SJCRH30 (cell line): ENCODE results near the gene PFKP. TPM values are rescaled to one million over a fixed set of nuclear protein-coding genes. Genes with fewer than 3 reads are reported as not detected.
A peak's percentile ranks its signal among the peaks of the same experiment; 100 is the strongest.
"Not testable (repeated sequence)": the region's sequence is repeated elsewhere in the genome, so short reads cannot be mapped to it uniquely, and the experiment has no call there.

Experiments used
- DNase-seq, 2 experiments: peaks; one replicate each; pipeline ENCODE4 v3.0.0-alpha.2; 2015 to 2020
- H3K27ac ChIP-seq: fragments of 250-450 bp; sonication (Bioruptor Pico); 2 replicates; pipeline ENCODE4 v1.5.1; 2020; ENCODE audit warnings: mild to moderate bottlenecking, moderate library complexity
- H3K27me3 ChIP-seq: fragments of 250-450 bp; sonication (Bioruptor Pico); 2 replicates; pipeline ENCODE4 v1.5.1; 2020; ENCODE audit warnings: mild to moderate bottlenecking, moderate library complexity
- H3K36me3 ChIP-seq: fragments of 250-450 bp; sonication (Bioruptor Pico); 2 replicates; pipeline ENCODE4 v1.5.1; 2020; ENCODE audit warnings: mild to moderate bottlenecking, moderate library complexity
- H3K4me1 ChIP-seq: fragments of 250-450 bp; sonication (Bioruptor Pico); 2 replicates; pipeline ENCODE4 v1.5.1; 2020; ENCODE audit warnings: mild to moderate bottlenecking, moderate library complexity
- H3K4me3 ChIP-seq: fragments of 250-450 bp; sonication (Bioruptor Pico); 2 replicates; pipeline ENCODE4 v1.5.1; 2020; ENCODE audit warnings: mild to moderate bottlenecking, moderate library complexity
- H3K9me3 ChIP-seq: fragments of 250-450 bp; sonication (Bioruptor Pico); replicated peaks from 2 replicates; pipeline ENCODE4 v1.5.1; 2020; ENCODE audit warnings: mild to moderate bottlenecking, moderate library complexity
- total RNA-seq: library from RNA; depleted of rRNA; stranded (reverse); fragments of >200 nt; shearing (Covaris generic); gene quantifications from 2 replicates; pipeline ENCODE4 v1.2.3, GENCODE V29; 2014

Gene PFKP
- total RNA-seq, 1 experiment from 2014 or later, result 37.6 TPM

DNA sequence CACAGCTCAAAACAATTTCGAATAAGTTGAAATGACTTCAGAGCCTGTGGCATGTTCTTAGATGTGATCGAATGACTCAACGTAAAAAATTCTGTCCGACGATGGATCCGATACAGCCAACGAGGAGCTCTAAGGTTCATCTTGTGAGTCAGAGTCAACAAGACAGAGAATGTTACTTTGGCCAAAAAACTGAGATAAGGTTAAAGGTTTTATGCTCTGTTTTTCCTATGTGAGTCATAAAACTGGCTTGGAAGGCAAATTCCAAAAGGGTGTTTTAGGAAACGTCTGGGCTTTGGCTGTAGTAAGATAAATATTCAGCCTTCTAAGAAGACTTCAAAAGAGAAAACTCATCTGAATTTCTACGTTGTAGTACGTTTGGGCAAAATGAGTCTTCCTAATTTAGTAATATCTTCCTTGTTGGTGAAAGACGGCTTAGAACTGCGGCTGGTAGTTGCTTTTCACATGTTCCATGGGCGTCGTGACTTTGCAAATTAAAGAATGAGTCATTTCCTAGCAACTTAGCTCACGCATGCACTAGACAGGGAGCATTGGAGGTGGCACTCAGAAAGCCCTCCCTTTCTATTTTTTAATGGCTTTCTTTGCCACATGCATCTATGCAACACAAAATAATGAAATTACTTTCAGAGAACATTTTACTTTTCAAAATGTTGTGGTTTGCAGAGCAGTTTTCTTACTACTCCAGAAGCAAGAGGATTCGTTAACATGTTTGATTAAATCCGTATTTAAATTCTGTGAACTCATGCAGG is 28.2 kb downstream of the PFKP start:
- no peaks in the 10 kb centered on the region for H3K9me3 ChIP-seq
- H3K36me3 ChIP-seq, result no peaks in the 10 kb centered on the region
- H3K4me1 ChIP-seq, result no peaks in the 10 kb centered on the region
- no peak for DNase-seq
- no peak overlapping the region for H3K4me3 ChIP-seq
- H3K27ac ChIP-seq, result peak overlapping the region; percentile 63
- no peaks in the 10 kb centered on the region for H3K27me3 ChIP-seq

- Histone ChIP-seq H3K4me3 (no peak overlapping the region), H3K9me3 (no peaks in the 10 kb centered on the region), H3K36me3 (no peaks in the 10 kb centered on the region), H3K4me1 (no peaks in the 10 kb centered on the region), H3K27me3 (no peaks in the 10 kb centered on the region), H3K27ac (peak overlapping the region; percentile 63; the same call in 1 of the 2 replicates)
- DNase-seq, result no peak
Measured at GRCh38 chr10:3096149-3096548, 28.8 kb downstream of the PFKP start.

DNA sequence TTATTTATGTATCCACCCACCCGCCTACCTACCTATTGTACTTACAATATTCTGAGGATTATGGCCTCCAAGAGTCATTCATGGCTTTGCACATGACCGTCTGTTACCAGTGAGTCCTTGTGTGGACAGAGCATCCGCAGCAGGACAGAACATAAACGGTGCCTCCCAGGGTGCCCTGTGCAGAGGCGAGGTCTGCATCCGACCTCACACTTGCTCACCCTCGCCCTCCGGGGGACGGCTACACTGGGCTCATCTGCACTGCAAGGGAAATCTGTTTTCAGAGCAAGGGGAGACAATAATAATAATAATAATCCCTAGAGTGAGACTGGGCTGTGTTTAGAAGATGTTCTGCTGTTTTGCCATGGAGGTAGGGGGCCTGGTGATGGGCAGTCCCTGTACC is 29.8 kb downstream of the PFKP start:
- H3K4me1 ChIP-seq, result no peaks in the 10 kb centered on the region
- no peaks in the 10 kb centered on the region for H3K9me3 ChIP-seq
- no peaks in the 10 kb centered on the region for H3K36me3 ChIP-seq
- no peak overlapping the region for H3K4me3 ChIP-seq
- H3K27me3 ChIP-seq, result no peaks in the 10 kb centered on the region
- no peak for DNase-seq
- no peak overlapping the region for H3K27ac ChIP-seq

DNA sequence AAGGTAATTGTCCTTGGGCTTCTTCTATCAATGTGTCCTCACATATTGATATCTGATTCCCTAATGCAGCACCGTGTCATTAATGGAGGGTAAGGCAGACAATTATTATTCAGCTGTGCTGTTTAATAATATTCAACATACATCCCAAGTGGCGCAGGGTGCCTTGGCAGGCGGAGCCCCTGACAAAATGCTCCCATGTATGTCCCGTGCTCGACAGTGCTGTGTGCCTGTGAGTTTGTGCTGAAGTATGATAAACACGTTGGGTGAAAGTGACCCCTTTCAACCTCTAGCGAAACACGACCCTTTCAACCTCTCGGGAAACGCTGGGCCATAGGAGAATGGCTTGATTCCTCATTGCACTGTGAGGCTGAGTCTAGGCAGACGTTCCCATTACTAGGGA is 31.3 kb downstream of the PFKP start:
- no peak for DNase-seq
- Histone ChIP-seq H3K4me3 (no peak overlapping the region), H3K4me1 (no peaks in the 10 kb centered on the region), H3K27me3 (no peaks in the 10 kb centered on the region), H3K9me3 (no peaks in the 10 kb centered on the region), H3K27ac (no peak overlapping the region), H3K36me3 (no peaks in the 10 kb centered on the region)

- no peaks in the 10 kb centered on the region for H3K36me3 ChIP-seq
- DNase-seq, result no peak
- no peaks in the 10 kb centered on the region for H3K27me3 ChIP-seq
- H3K4me3 ChIP-seq, result no peak overlapping the region
- no peaks in the 10 kb centered on the region for H3K9me3 ChIP-seq
- no peak overlapping the region for H3K27ac ChIP-seq
- H3K4me1 ChIP-seq, result no peaks in the 10 kb centered on the region
Measured at GRCh38 chr10:3099291-3100092, 32.1 kb downstream of the PFKP start.

DNA sequence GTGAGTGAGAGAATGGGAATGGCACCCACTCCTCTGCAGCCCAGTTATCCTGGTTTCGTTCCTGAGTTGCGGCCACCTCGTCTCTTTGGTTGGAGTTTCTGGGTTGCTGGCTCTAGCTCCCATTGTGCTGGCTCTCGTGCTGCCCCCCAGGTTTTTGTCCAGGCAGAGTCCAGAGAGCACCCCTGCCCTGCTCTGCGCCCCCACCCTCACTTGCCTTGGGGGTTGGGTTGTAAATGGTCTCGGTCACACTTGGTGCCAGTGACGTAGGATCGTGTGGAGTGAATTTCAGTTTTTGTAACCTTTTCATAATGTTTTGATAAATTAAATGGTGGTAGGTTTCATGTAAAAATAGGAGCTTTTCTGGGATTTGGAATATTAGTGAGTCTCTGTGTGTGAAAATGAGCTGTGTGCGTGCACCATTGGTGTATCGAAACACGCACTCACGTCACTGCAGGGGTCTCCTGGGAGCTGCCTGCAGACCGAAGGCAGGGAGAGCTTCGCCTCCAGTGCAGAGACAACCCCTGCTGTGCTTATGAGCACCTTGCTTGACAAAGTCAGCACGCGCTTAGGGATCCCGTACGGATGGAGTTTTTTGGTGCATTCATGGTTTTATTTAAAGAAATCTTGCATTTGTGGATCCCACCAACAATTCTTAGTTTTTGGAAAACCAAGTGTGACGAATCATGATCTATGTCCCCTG is 32.9 kb downstream of the PFKP start:
- H3K27ac ChIP-seq, result no peak overlapping the region
- DNase-seq, result no peak
- H3K27me3 ChIP-seq, result no peaks in the 10 kb centered on the region
- no peaks in the 10 kb centered on the region for H3K36me3 ChIP-seq
- H3K4me3 ChIP-seq, result no peak overlapping the region
- no peaks in the 10 kb centered on the region for H3K9me3 ChIP-seq
- H3K4me1 ChIP-seq, result no peaks in the 10 kb centered on the region

DNA sequence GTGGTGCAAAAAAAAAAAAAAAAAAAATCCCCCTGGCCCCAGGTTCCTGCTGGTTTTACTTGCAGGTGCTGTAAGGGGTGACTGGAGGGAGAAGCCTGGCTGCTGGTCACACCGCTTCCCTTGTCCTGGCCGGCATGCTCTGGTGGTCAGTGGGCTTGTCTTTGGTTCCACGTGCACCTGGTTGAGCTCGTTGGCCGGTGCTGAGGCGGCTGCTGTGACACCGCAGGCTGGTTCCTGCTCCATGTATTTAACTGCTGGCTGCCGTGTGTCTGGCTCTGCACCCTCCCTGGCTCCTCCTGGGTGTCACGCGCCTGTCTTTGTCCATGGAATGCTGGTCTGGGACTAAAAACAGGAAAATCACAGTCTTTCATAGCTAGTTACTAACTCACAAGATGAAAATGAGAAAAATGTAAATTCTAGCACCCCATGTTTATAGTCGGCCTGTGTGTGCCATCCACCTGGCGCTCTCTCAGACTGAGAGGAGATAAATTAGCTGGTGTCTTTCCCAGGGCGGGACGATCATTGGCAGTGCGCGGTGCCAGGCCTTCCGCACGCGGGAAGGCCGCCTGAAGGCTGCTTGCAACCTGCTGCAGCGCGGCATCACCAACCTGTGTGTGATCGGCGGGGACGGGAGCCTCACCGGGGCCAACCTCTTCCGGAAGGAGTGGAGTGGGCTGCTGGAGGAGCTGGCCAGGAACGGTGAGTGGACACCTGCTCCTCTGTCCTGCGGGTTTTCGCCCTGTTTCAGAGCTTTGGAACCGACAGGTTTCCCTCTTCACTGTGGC is 33.7 kb downstream of the PFKP start:
- no peaks in the 10 kb centered on the region for H3K36me3 ChIP-seq
- no peak for DNase-seq
- no peaks in the 10 kb centered on the region for H3K9me3 ChIP-seq
- H3K27ac ChIP-seq, result no peak overlapping the region
- H3K4me1 ChIP-seq, result no peaks in the 10 kb centered on the region
- no peaks in the 10 kb centered on the region for H3K27me3 ChIP-seq
- no peak overlapping the region for H3K4me3 ChIP-seq

DNA sequence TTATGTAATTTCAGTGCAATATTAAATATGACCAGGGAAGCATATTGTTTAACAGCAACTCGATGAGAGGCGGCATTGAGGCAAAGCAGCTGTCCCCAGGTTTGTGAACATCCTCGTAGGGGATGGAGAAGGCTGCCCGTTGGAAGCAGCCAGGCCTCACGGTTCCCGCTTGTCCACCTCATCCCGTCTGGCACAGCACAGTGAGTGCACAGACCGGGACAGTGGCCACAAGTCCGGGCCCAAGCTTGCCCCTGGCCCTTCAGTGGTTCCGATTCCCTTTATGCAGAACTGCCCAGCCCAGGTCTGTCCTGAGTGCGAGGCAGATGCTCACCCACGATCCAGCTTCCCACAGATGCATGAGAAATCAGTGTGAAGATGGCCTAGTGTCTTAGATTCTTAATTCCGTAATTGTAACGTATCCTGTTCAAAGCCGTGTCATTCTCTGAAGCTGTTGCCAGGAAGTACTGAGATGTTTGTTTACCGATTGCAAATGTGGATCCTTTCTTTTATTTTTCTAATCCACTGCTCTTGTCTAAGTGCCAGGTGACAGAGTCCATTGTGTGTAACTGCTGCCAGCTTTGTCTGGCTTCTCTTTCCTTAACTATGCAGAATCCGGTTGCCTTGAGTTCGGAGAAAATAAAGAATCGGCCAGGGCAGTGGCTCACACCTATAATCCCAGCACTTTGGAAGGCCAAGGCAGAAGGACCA is 35.5 kb downstream of the PFKP start:
- Histone ChIP-seq H3K9me3 (no peaks in the 10 kb centered on the region), H3K27me3 (no peaks in the 10 kb centered on the region), H3K36me3 (no peaks in the 10 kb centered on the region), H3K4me1 (no peaks in the 10 kb centered on the region), H3K27ac (no peak overlapping the region), H3K4me3 (no peak overlapping the region)
- no peak for DNase-seq

DNA sequence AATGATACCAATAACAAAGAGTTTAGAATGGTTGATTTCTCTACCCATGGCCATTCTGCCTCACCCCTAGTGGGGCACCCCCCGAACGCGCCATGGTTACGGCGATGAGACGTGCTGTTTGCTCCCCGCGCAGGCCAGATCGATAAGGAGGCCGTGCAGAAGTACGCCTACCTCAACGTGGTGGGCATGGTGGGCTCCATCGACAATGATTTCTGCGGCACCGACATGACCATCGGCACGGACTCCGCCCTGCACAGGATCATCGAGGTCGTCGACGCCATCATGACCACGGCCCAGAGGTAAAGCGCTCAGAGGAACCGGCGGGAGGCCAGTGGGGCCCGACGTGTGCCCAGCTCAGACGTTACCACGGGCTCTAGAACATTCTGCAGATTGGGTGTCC is 36.3 kb downstream of the PFKP start:
- no peaks in the 10 kb centered on the region for H3K36me3 ChIP-seq
- H3K27ac ChIP-seq, result no peak overlapping the region
- no peak for DNase-seq
- no peaks in the 10 kb centered on the region for H3K9me3 ChIP-seq
- H3K4me3 ChIP-seq, result no peak overlapping the region
- H3K4me1 ChIP-seq, result no peaks in the 10 kb centered on the region
- H3K27me3 ChIP-seq, result no peaks in the 10 kb centered on the region

DNA sequence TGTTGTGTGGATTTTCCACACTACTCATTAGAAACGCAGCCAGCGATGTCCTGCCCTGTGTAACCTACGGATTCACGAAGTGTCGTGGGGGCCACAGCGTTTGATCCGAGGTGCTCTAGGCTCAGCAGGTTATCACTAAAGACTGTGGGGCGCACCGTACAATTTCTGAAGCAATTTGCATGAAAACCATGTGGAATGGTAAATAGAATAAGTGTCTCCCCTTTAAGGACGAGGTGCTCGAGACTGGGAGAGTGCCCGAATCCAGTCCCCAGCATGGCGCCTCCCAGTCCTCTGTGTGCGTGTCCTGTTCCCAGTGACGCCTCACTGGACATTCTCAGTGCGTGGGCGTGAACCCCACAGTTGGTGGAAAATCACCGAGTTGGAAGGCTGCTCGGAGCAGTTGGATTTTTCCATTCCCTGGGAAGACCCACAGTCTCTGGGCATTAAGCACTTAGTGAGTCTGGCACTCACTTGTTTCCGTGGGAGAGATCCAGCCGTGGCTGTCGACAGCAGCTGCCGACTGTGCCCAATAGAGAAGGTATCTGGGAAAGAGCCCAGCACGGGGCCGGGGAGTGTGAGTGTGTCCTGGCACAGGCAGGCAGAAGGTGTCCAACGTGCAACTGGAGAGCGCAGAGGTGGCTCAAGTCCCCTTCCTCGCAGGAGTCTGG is 37.0 kb downstream of the PFKP start:
- Histone ChIP-seq H3K4me3 (no peak overlapping the region), H3K27me3 (no peaks in the 10 kb centered on the region), H3K4me1 (no peaks in the 10 kb centered on the region), H3K27ac (no peak overlapping the region), H3K36me3 (no peaks in the 10 kb centered on the region), H3K9me3 (no peaks in the 10 kb centered on the region)
- no peak for DNase-seq

GRCh38 chr10:3105166-3105565 is 37.8 kb downstream of the PFKP start:
- DNase-seq, result no peak

DNA sequence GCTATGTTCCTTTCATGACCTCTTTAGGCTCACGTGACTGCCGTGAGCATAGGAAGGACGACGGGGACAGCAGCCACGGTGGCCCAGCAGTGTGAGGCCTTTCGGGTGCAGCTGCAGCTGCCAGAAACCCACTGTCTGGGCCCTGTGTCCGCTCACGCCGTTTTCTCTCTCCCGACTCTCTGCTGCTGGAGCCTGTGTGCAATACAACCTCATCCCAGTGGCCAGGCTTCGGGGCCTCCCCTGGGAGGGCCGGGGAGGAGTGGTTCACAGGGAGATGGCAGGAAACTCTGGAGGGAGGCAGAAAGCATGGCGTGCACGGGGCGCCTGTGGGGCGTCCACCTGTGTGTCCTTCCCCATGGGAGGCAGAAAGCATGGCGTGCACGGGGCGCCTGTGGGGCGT is 38.6 kb downstream of the PFKP start:
- no peak for DNase-seq
- no peak overlapping the region for H3K4me3 ChIP-seq
- no peaks in the 10 kb centered on the region for H3K4me1 ChIP-seq
- no peaks in the 10 kb centered on the region for H3K9me3 ChIP-seq
- no peak overlapping the region for H3K27ac ChIP-seq
- no peaks in the 10 kb centered on the region for H3K36me3 ChIP-seq
- H3K27me3 ChIP-seq, result no peaks in the 10 kb centered on the region

More at GRCh38 chr10:3105166-3105565, 37.8 kb downstream of the PFKP start:
- Histone ChIP-seq H3K4me3 (no peak overlapping the region), H3K36me3 (no peaks in the 10 kb centered on the region), H3K27ac (no peak overlapping the region), H3K4me1 (no peaks in the 10 kb centered on the region), H3K27me3 (no peaks in the 10 kb centered on the region), H3K9me3 (no peaks in the 10 kb centered on the region)

DNA sequence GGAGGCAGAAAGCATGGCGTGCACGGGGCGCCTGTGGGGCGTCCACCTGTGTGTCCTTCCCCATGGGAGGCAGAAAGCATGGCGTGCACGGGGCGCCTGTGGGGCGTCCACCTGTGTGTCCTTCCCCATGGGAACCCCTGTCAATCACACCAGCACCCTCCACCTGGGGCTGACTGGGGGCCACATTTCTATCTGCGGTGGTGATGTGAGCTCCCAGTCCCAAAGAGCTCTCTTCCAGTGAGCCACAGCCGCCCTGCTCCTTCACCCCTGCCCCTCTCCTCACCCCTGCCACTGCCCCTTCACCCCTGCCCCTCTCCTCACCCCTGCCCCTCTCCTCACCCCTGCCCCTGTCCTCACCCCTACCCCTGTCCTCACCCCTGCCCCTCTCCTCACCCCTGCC is 39.0 kb downstream of the PFKP start:
- H3K4me1 ChIP-seq, H3K36me3 ChIP-seq, DNase-seq: not testable (repeated sequence)

More for the DNA sequence above, 39.0 kb downstream of the PFKP start:
- H3K27ac ChIP-seq, H3K27me3 ChIP-seq, H3K9me3 ChIP-seq, H3K4me3 ChIP-seq: not testable (repeated sequence)
